HEK293 (cell line): Measurements from ENCODE around the gene CARS1.
A peak's percentile ranks its signal among the peaks of the same experiment; 100 is the strongest.

Source experiments
- BCL11A ChIP-seq: fragments of 450-650 bp; formaldehyde crosslinking; IDR thresholded peaks from 2 replicates; pipeline ENCODE4 v1.5.1; 2016; ENCODE audit warnings: low read depth, missing biosample characterization, missing genetic modification characterization
- EGR2 ChIP-seq: fragments of 450-650 bp; formaldehyde crosslinking; IDR thresholded peaks from 2 replicates; pipeline ENCODE4 v1.5.1; 2016; ENCODE audit warnings: low read depth, missing biosample characterization, missing genetic modification characterization
- HOXC10 ChIP-seq: sonication (generic); formaldehyde crosslinking; IDR thresholded peaks from 2 replicates; pipeline ENCODE4 v1.8.1; 2023; ENCODE audit warnings: mild to moderate bottlenecking, missing genetic modification reagents
- IKZF3 ChIP-seq: fragments of 450-650 bp; IDR thresholded peaks from 2 replicates; pipeline ENCODE4 v1.5.0; 2018; ENCODE audit warnings: missing biosample characterization, mild to moderate bottlenecking, missing genetic modification characterization, moderate library complexity
- KLF1 ChIP-seq: fragments of 450-650 bp; formaldehyde crosslinking; IDR thresholded peaks from 2 replicates; pipeline ENCODE4 v1.5.1; 2016; ENCODE audit warnings: missing biosample characterization, missing genetic modification characterization
- KLF10 ChIP-seq: fragments of 450-650 bp; IDR thresholded peaks from 2 replicates; pipeline ENCODE4 v1.5.1; 2018; ENCODE audit warnings: missing biosample characterization, mild to moderate bottlenecking, missing genetic modification characterization
- REPIN1 ChIP-seq: fragments of 450-650 bp; formaldehyde crosslinking; IDR thresholded peaks from 2 replicates; pipeline ENCODE4 v1.5.1; 2017; ENCODE audit warnings: missing biosample characterization, missing genetic modification characterization, low read depth
- ZBTB26 ChIP-seq: fragments of 450-650 bp; formaldehyde crosslinking; optimal IDR thresholded peaks from 2 replicates; pipeline ENCODE3; 2016; ENCODE audit warnings: missing biosample characterization, mild to moderate bottlenecking, missing genetic modification characterization
- ZIC2 ChIP-seq: fragments of 450-650 bp; formaldehyde crosslinking; IDR thresholded peaks from 2 replicates; pipeline ENCODE4 v1.5.1; 2016; ENCODE audit warnings: missing biosample characterization, missing genetic modification characterization
- ZNF132 ChIP-seq: fragments of 450-650 bp; formaldehyde crosslinking; IDR thresholded peaks from 2 replicates; pipeline ENCODE4 v1.5.1; 2017; ENCODE audit warnings: missing biosample characterization, missing genetic modification characterization, borderline replicate concordance
- ZNF169 ChIP-seq: fragments of 450-650 bp; formaldehyde crosslinking; IDR thresholded peaks from 2 replicates; pipeline ENCODE4 v1.5.1; 2016; ENCODE audit warnings: missing biosample characterization, missing genetic modification characterization
- ZNF184 ChIP-seq: fragments of 450-650 bp; IDR thresholded peaks from 2 replicates; pipeline ENCODE4 v1.5.1; 2018; ENCODE audit warnings: missing biosample characterization, mild to moderate bottlenecking, missing genetic modification characterization
- ZNF2 ChIP-seq: fragments of 450-650 bp; formaldehyde crosslinking; IDR thresholded peaks from 2 replicates; pipeline ENCODE4 v1.5.1; 2016; ENCODE audit warnings: missing biosample characterization, missing genetic modification characterization
- ZNF274 ChIP-seq, 2 experiments: fragments of 200-500 bp in 1 of 2; fragments of 450-650 bp in 1 of 2; sonication (Bioruptor generic) in 1 of 2; formaldehyde crosslinking in 1 of 2; IDR thresholded peaks; 2 replicates each; pipeline versions ENCODE4 v1.5.1 to v1.6.1; 2014 to 2016; ENCODE audit warnings: borderline replicate concordance in 1 of 2, inconsistent platforms in 1 of 2, low read length in 1 of 2, missing biosample characterization in 1 of 2, missing genetic modification characterization in 1 of 2
- ZNF341 ChIP-seq: fragments of 450-650 bp; formaldehyde crosslinking; IDR thresholded peaks from 2 replicates; pipeline ENCODE4; 2016; ENCODE audit warnings: low read depth, missing biosample characterization, missing genetic modification characterization
- ZNF354C ChIP-seq: fragments of 450-650 bp; formaldehyde crosslinking; IDR thresholded peaks from 2 replicates; pipeline ENCODE4 v1.5.1; 2016; ENCODE audit warnings: missing biosample characterization, missing genetic modification characterization, low read depth, borderline replicate concordance
- ZNF416 ChIP-seq: fragments of 450-650 bp; formaldehyde crosslinking; IDR thresholded peaks from 2 replicates; pipeline ENCODE4 v1.5.1; 2016; ENCODE audit warnings: missing biosample characterization, missing genetic modification characterization
- ZNF423 ChIP-seq: fragments of 450-650 bp; formaldehyde crosslinking; IDR thresholded peaks from 2 replicates; pipeline ENCODE4 v1.5.1; 2016; ENCODE audit warnings: missing biosample characterization, missing genetic modification characterization
- ZNF513 ChIP-seq: fragments of 450-650 bp; IDR thresholded peaks from 2 replicates; pipeline ENCODE4 v1.5.1; 2018; ENCODE audit warnings: missing biosample characterization, missing genetic modification characterization
- ZNF670 ChIP-seq: fragments of 450-650 bp; formaldehyde crosslinking; IDR thresholded peaks from 2 replicates; pipeline ENCODE4 v1.5.1; 2016; ENCODE audit warnings: missing biosample characterization, missing genetic modification characterization, low read depth
- ZNF707 ChIP-seq: fragments of 450-650 bp; formaldehyde crosslinking; IDR thresholded peaks from 2 replicates; pipeline ENCODE4 v1.5.1; 2016; ENCODE audit warnings: missing biosample characterization, missing genetic modification characterization
- ZNF791 ChIP-seq: fragments of 450-650 bp; formaldehyde crosslinking; IDR thresholded peaks from 2 replicates; pipeline ENCODE4 v1.5.1; 2016; ENCODE audit warnings: missing biosample characterization, missing genetic modification characterization
- TF ChIP-seq, protein P1 (sequence below): fragments of 450-650 bp; formaldehyde crosslinking; IDR thresholded peaks from 2 replicates; pipeline ENCODE4 v1.5.1; 2016; ENCODE audit warnings: missing biosample characterization, missing genetic modification characterization
- TF ChIP-seq, protein P2 (sequence below): fragments of 450-650 bp; formaldehyde crosslinking; IDR thresholded peaks from 2 replicates; pipeline ENCODE4 v1.5.1; 2016; ENCODE audit warnings: missing biosample characterization, missing genetic modification characterization
- TF ChIP-seq, protein P3 (sequence below): fragments of 450-650 bp; formaldehyde crosslinking; IDR thresholded peaks from 2 replicates; pipeline ENCODE4 v1.5.1; 2016; ENCODE audit warnings: missing biosample characterization, missing genetic modification characterization

CARS1 gene

DNA sequence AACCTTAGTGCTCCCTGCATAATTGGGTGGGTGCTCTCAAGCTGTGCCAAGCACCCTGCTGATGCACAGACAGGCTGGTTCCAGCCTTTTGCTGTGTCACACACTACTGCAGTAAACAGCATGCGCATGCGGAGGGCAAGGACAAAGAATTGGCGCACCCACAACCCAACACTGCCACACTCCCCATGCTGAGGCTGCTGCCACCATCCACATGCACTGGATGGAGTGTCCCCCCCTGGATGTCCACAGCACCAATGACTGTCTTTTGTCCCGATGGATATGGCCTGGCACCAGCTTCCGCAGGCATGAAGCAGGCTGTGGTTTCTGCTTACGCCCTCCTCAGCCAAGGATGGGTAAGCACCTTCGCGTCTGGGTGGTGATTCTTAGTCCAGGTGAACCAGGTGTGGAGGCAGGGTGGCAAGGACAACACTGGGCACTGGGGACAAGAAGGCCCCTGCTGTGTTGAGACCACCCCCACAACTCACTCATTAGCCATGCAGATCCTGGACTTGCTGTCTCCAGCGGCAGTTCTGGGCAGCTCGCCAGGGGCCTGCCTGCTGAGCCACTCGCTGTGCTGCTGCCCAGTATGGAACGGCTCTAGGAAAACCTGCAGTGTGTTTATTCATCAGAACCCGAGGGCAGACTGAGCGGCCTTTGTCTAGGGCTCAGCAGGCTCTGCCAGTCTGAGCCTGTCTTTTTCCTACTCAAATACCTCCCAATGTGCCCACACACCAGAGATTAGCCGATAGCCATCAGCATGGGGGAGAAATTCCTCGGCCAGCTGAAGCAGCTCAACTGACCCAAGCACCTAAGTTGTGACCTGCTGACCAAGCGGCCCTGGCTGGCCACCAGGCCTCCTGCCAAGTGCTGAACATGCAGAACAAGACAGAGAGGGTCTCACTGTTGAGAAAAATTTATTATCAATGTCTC lies 56.9 kb downstream of the CARS1 start (continued):
- no peak for TF ChIP-seq REPIN1 (tag by site-specific recombination)
- no peak for TF ChIP-seq ZNF707 (tag by site-specific recombination)
- peak; percentile 99 for TF ChIP-seq ZIC2
- TF ChIP-seq, protein P1, sequence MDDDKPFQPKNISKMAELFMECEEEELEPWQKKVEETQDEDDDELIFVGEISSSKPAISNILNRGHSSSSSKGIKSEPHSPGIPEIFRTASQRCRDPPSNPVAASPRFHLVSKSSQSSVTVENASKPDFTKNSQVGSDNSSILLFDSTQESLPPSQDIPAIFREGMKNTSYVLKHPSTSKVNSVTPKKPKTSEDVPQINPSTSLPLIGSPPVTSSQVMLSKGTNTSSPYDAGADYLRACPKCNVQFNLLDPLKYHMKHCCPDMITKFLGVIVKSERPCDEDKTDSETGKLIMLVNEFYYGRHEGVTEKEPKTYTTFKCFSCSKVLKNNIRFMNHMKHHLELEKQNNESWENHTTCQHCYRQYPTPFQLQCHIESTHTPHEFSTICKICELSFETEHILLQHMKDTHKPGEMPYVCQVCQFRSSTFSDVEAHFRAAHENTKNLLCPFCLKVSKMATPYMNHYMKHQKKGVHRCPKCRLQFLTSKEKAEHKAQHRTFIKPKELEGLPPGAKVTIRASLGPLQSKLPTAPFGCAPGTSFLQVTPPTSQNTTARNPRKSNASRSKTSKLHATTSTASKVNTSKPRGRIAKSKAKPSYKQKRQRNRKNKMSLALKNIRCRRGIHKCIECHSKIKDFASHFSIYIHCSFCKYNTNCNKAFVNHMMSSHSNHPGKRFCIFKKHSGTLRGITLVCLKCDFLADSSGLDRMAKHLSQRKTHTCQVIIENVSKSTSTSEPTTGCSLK (tag by site-specific recombination), result no peak
- TF ChIP-seq, protein P2, sequence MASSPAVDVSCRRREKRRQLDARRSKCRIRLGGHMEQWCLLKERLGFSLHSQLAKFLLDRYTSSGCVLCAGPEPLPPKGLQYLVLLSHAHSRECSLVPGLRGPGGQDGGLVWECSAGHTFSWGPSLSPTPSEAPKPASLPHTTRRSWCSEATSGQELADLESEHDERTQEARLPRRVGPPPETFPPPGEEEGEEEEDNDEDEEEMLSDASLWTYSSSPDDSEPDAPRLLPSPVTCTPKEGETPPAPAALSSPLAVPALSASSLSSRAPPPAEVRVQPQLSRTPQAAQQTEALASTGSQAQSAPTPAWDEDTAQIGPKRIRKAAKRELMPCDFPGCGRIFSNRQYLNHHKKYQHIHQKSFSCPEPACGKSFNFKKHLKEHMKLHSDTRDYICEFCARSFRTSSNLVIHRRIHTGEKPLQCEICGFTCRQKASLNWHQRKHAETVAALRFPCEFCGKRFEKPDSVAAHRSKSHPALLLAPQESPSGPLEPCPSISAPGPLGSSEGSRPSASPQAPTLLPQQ (tag by site-specific recombination), result no peak
- TF ChIP-seq ZNF341, result peak; percentile 26
- no peak for TF ChIP-seq ZNF513 (tag by site-specific recombination)
- no peak for TF ChIP-seq ZNF274 (IDR thresholded peaks at IDR 0.05; ENCODE audit: low read length)
- TF ChIP-seq ZNF274 (tag by site-specific recombination; IDR thresholded peaks at IDR 0.05; ENCODE audit: borderline replicate concordance), result no peak
- no peak for TF ChIP-seq KLF10 (tag by site-specific recombination)
- TF ChIP-seq HOXC10 (CRISPR knock-in tag), result no peak
- TF ChIP-seq ZNF132, result no peak
- TF ChIP-seq IKZF3 (tag by site-specific recombination), result peak; percentile 46; the same call in 1 of the 2 replicates
- no peak for TF ChIP-seq ZNF2 (tag by site-specific recombination)
- TF ChIP-seq ZNF354C, result no peak
- no peak for TF ChIP-seq ZNF184 (tag by site-specific recombination)
- TF ChIP-seq BCL11A (tag by site-specific recombination), result no peak
- TF ChIP-seq ZNF791, result no peak
- no peak for TF ChIP-seq ZNF416 (tag by site-specific recombination)
- TF ChIP-seq KLF1 (tag by site-specific recombination), result no peak
- TF ChIP-seq ZNF423 (tag by site-specific recombination), result peak; percentile 86
- TF ChIP-seq ZBTB26, result no peak
- no peak for TF ChIP-seq ZNF169 (tag by site-specific recombination)
- TF ChIP-seq, protein P3, sequence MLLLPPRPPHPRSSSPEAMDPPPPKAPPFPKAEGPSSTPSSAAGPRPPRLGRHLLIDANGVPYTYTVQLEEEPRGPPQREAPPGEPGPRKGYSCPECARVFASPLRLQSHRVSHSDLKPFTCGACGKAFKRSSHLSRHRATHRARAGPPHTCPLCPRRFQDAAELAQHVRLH (tag by site-specific recombination), result no peak
- TF ChIP-seq EGR2 (tag by site-specific recombination), result peak; percentile 42; the same call in 1 of the 2 replicates
- no peak for TF ChIP-seq ZNF670 (tag by site-specific recombination)
